ENCODE data around the gene TBCE.

DNA sequence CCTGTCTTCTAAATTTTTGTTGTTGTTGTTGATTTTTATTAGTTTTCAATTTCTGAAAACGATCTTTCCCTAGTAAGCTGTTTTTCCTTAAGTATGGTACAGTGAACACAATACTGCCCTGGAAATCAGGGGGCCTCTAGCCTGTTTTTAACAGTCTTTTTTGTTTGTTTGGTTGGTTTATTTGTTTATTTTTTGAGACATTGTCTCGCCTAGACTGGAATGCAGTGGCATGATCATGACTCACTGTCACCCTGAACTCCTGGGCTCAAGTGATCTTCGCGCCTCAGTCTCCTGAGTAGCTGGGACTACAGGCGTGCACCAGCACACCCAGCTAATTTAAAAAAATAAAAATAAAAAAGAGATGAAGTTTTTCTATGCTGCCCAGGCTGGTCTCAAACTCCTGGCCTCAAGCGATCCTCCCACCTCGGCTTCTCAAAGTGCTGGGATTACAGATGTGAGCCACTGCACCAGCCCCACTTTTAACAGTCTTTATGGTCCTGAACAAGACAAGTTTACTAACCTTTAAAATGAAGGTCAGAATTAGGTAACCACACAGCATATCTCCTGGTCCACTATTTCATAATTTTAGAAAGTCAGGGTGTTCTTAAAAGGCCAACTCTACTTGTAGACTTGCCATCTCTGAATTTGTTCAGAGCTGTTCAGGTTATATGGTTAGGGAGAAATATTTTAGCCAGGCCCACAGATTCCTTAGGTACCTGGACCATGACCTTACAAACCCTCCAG, 35.4 kb downstream of the TBCE start:
- TF ChIP-seq CTCF (IDR thresholded peaks at IDR 0.05; ENCODE audit: insufficient read depth, low read length, poor library complexity, severe bottlenecking) = no peak
- TF ChIP-seq EZH2phosphoT487 (conservative IDR thresholded peaks at IDR 0.05; ENCODE audit: low read length) = no peak
